ENCODE results near the gene TMA16. TPM values are rescaled to one million over a fixed set of nuclear protein-coding genes. Genes with fewer than 3 reads are reported as not detected.

Gene TMA16
- polyA plus RNA-seq, 4 donors: 35.7 to 38.7 (median 37.5) TPM

- no peak for DNase-seq (ENCODE audit: low read depth in 4 of 4, low spot score in 2 of 4)
Measured at GRCh38 chr4:163558539-163559044, 64.1 kb downstream of the TMA16 start.

GRCh38 chr4:163562496-163562895, 68.0 kb downstream of the TMA16 start:
- DNase-seq (ENCODE audit: low read depth in 4 of 4, low spot score in 2 of 4): no peak

DNA sequence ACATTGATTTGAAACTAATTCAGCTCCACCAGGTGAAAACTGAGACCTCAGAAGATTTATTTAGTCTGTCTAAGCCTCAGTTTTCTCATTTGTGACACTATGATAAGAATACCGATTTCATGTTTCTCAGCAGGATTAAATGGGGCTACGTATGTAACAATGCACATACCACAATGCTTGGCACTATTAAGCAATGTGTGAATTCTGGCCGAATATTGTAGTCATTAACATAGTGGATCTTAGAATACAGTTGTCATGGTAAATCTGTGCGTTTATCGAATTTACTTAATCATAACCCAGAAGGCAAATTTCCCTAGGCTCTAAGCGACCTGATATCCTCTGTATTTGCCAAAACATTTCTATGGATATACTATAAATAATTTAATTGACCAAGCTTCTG, 69.1 kb downstream of the TMA16 start:
- DNase-seq (ENCODE audit: low read depth in 4 of 4, low spot score in 2 of 4): no peak

DNA sequence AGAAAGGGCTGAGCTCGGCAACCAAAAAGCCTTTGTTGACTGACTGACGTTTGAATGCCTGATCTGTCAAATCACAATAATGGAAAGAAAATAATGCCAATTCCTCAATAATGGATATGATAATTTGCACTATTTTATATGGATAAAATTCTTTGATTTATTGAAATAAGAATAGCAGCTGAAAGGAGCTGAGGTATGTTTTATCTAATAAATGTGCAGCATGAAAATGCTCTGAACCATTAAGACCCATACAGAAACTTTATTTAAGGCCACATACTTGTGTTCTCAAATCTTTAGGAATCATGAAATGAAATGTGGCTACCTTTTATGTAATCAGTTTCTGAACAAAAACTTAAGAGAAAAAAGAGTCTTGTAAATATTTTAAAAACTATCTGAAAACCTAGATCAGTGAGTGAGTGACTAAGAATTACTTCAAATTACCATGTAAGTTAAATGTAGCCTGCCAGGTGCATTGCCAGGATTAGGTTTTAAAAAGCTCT, 69.8 kb downstream of the TMA16 start:
- no peak for DNase-seq (ENCODE audit: low read depth in 4 of 4, low spot score in 2 of 4)

- no peak for DNase-seq (ENCODE audit: low read depth in 4 of 4, low spot score in 2 of 4)
Measured at GRCh38 chr4:163565226-163566135, 71.0 kb downstream of the TMA16 start.

- no peak for DNase-seq (ENCODE audit: low read depth in 4 of 4, low spot score in 2 of 4)
Measured at GRCh38 chr4:163566257-163566796, 71.8 kb downstream of the TMA16 start.

- DNase-seq (ENCODE audit: low read depth in 4 of 4, low spot score in 2 of 4): no peak
Measured at GRCh38 chr4:163568843-163569242, 74.4 kb downstream of the TMA16 start.

Other genes with a start within 250 kb of the TMA16 start
- gene NPY1R, start 162.1 kb upstream of the TMA16 start, polyA plus RNA-seq (ENCODE audit: insufficient read length in 4 of 4): 10 to 100 TPM; 19.6 to 24.0 (median 21.2) TPM
- gene NPY5R, start 150.8 kb upstream of the TMA16 start, polyA plus RNA-seq (ENCODE audit: insufficient read length in 4 of 4): 1 to 10 TPM; 4.2 to 6.1 (median 4.9) TPM
- under 1 TPM in 1 of 4 donors, not detected in 3; 0.08 TPM for gene TKTL2, start 20.9 kb upstream of the TMA16 start, polyA plus RNA-seq (ENCODE audit: insufficient read length in 4 of 4)